ENCODE results near the gene ALK. TPM values are rescaled to one million over a fixed set of nuclear protein-coding genes. Genes with fewer than 3 reads are reported as not detected.

Gene ALK
- total RNA-seq, 1 donor from 2014 or later, result not detected

- DNase-seq (ENCODE audit: low read depth) (no peak), FAIRE-seq (no peak)
- Histone ChIP-seq H3K4me3 (ENCODE audit: low read depth, low read length) (no peak overlapping the region), H3K36me3 (ENCODE audit: control insufficient read depth, insufficient read depth, low read length) (no peaks in the 10 kb centered on the region), H3K27me3 (ENCODE audit: control insufficient read depth, insufficient read depth, low read length) (peaks cover 5% of the 10 kb centered on the region)
- no peak for TF ChIP-seq CTCF (IDR thresholded peaks at IDR 0.05; ENCODE audit: insufficient read depth, low read length, severe bottlenecking)
Measured at GRCh38 chr2:29400930-29401653, 520.3 kb downstream of the ALK start.

GRCh38 chr2:29398384-29399237, 522.8 kb downstream of the ALK start:
- H3K36me3 ChIP-seq (ENCODE audit: control insufficient read depth, insufficient read depth, low read length), result no peaks in the 10 kb centered on the region
- TF ChIP-seq CTCF (IDR thresholded peaks at IDR 0.05; ENCODE audit: insufficient read depth, low read length, severe bottlenecking), result no peak
- FAIRE-seq (no peak), DNase-seq (ENCODE audit: low read depth) (no peak)
- no peaks in the 10 kb centered on the region for H3K27me3 ChIP-seq (ENCODE audit: control insufficient read depth, insufficient read depth, low read length)
- no peak overlapping the region for H3K4me3 ChIP-seq (ENCODE audit: low read depth, low read length)

DNA sequence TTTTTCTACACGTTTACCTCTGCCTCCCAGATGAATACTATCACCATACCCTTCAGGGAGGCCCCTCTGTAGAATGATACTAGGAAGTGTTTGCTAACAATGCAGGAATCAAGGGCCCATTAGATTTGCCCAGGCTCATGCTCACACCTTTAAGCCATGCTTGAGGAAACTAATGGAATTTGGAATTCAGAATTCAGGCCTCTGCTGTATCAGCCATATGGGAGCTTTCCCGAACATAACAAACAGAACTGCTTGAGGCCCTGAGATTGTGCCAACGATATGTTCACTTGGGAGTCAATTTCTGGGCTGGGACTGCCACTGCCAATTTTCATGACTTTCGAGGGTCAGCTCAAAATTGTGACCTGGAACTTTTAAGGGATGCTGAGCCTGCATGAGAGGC, 523.7 kb downstream of the ALK start:
- Histone ChIP-seq H3K36me3 (ENCODE audit: control insufficient read depth, insufficient read depth, low read length) (no peaks in the 10 kb centered on the region), H3K4me3 (ENCODE audit: low read depth, low read length) (no peak overlapping the region), H3K27me3 (ENCODE audit: control insufficient read depth, insufficient read depth, low read length) (no peaks in the 10 kb centered on the region)
- DNase-seq (ENCODE audit: low read depth) (no peak), FAIRE-seq (no peak)
- no peak for TF ChIP-seq CTCF (IDR thresholded peaks at IDR 0.05; ENCODE audit: insufficient read depth, low read length, severe bottlenecking)

DNA sequence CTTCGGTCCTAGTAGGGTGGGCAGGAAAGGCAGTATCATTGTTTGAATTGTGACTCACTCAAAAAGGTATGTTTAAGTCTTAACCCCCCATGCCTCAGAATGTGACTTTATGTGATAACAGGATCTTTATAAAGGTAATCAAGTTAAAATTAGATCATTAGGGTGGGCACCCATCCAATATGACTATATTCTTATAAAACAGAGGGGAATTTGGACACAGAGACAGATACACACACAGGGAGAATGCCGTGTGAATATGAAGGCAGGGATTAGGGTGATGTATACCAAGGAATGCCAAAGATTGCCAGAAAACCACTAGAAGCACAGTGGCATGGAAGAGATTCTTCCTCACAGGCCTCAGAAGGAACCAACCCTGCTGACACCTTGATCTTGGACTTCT, 524.3 kb downstream of the ALK start:
- no peak for TF ChIP-seq CTCF (IDR thresholded peaks at IDR 0.05; ENCODE audit: insufficient read depth, low read length, severe bottlenecking)
- no peak overlapping the region for H3K4me3 ChIP-seq (ENCODE audit: low read depth, low read length)
- no peaks in the 10 kb centered on the region for H3K27me3 ChIP-seq (ENCODE audit: control insufficient read depth, insufficient read depth, low read length)
- no peak for FAIRE-seq
- no peaks in the 10 kb centered on the region for H3K36me3 ChIP-seq (ENCODE audit: control insufficient read depth, insufficient read depth, low read length)
- DNase-seq (ENCODE audit: low read depth), result no peak

GRCh38 chr2:29394981-29395350, 526.4 kb downstream of the ALK start:
- no peak for DNase-seq (ENCODE audit: low read depth)
- no peak for FAIRE-seq
- H3K27me3 ChIP-seq (ENCODE audit: control insufficient read depth, insufficient read depth, low read length), result no peaks in the 10 kb centered on the region
- H3K4me3 ChIP-seq (ENCODE audit: low read depth, low read length), result no peak overlapping the region
- H3K36me3 ChIP-seq (ENCODE audit: control insufficient read depth, insufficient read depth, low read length), result no peaks in the 10 kb centered on the region
- TF ChIP-seq CTCF (IDR thresholded peaks at IDR 0.05; ENCODE audit: insufficient read depth, low read length, severe bottlenecking), result no peak
